ENCODE results near the gene RELA. TPM values are rescaled to one million over a fixed set of nuclear protein-coding genes. Genes with fewer than 3 reads are reported as not detected.
"Not testable (repeated sequence)": the region's sequence is repeated elsewhere in the genome, so short reads cannot be mapped to it uniquely, and the experiment has no call there.

RELA gene
- total and polyA plus RNA-seq, 10 of the 15 experiments (the other 5 are each of a cell fraction or from before 2014, with no cell fraction given) = 5.1 to 56.4 (median 34.2) TPM

- RAD21 ChIA-PET (ENCODE audit: unreplicated experiment) = interaction anchor here (0.7 kb wide), 1 partner anchor 137 kb away, joined by 3 read pairs; no protein-coding TSS in a partner anchor
- H2AFZ ChIP-seq (ENCODE audit: control insufficient read depth, low read depth, low read length); H3K27me3 ChIP-seq (replicated peaks in 1 of 2; ENCODE audit: control insufficient read depth in 2 of 2, insufficient read depth in 2 of 2, low read length in 1 of 2); DNase-seq (ENCODE audit: low read depth, low spot score); H3K4me1 ChIP-seq (ENCODE audit: control insufficient read depth, insufficient read depth, low read length); ATAC-seq; H3K4me2 ChIP-seq (ENCODE audit: control insufficient read depth, insufficient read depth); H3K4me3 ChIP-seq; H3K9ac ChIP-seq (ENCODE audit: control insufficient read depth, insufficient read depth, low read length); intact Hi-C loops (cut with micrococcal nuclease; ENCODE audit: unreplicated experiment); H3K27ac ChIP-seq (ENCODE audit: control insufficient read depth, insufficient read depth); H3K79me2 ChIP-seq (ENCODE audit: control insufficient read depth, insufficient read depth, low read length); H3K36me3 ChIP-seq (ENCODE audit: control insufficient read depth in 2 of 2, insufficient read depth in 2 of 2, low read length in 1 of 2); H4K20me1 ChIP-seq (ENCODE audit: control insufficient read depth, insufficient read depth); H3K9me3 ChIP-seq (replicated peaks; ENCODE audit: control insufficient read depth, insufficient read depth, low read length); in situ Hi-C loops (cut with MboI); BruUV-seq (replicated peaks); FAIRE-seq; POLR2A ChIA-PET: not testable (repeated sequence)
- CTCF ChIA-PET = interaction anchor here (1.4 kb wide), 1 partner anchor 20 kb away, joined by 3 read pairs; the partner anchor contains the start of gene KAT5
- SMC1A ChIA-PET (ENCODE audit: uncharacterized antibody, unreplicated experiment) = interaction anchor here (1.5 kb wide), 1 partner anchor 13 kb away, joined by 6 read pairs; no protein-coding TSS in a partner anchor
- 35% methylated on average over 8 of the region's 8 CpGs for WGBS (ENCODE audit: insufficient coverage, insufficient replicate concordance, low lambda C conversion rate, missing lambda C conversion rate)
Observed at GRCh38 chr11:65691847-65692246, 29.1 kb upstream of the RELA start.

GRCh38 chr11:65685981-65686380, 23.3 kb upstream of the RELA start:
- FAIRE-seq = no peak
- no peaks in the 10 kb centered on the region for H3K4me1 ChIP-seq (ENCODE audit: control insufficient read depth, insufficient read depth, low read length)
- intact Hi-C loops (cut with micrococcal nuclease; ENCODE audit: unreplicated experiment) (no loop called here), in situ Hi-C loops (cut with MboI) (no loop called here)
- H4K20me1 ChIP-seq (ENCODE audit: control insufficient read depth, insufficient read depth) = no peaks in the 10 kb centered on the region
- H3K4me2 ChIP-seq (ENCODE audit: control insufficient read depth, insufficient read depth) = no peak overlapping the region
- RAD21 ChIA-PET (ENCODE audit: unreplicated experiment) = no interaction called here
- POLR2A ChIA-PET = interaction anchor here (0.7 kb wide), 1 partner anchor 55 kb away, joined by 4 read pairs; no protein-coding TSS in a partner anchor
- no peak overlapping the region for H2AFZ ChIP-seq (ENCODE audit: control insufficient read depth, low read depth, low read length)
- H3K27me3 ChIP-seq (replicated peaks in 1 of 2; ENCODE audit: control insufficient read depth in 2 of 2, insufficient read depth in 2 of 2, low read length in 1 of 2) = no peaks in the 10 kb centered on the region
- no peak for ATAC-seq
- no peak for DNase-seq (ENCODE audit: low read depth, low spot score)
- SMC1A ChIA-PET (ENCODE audit: uncharacterized antibody, unreplicated experiment) = no interaction called here
- WGBS (ENCODE audit: insufficient coverage, insufficient replicate concordance, low lambda C conversion rate, missing lambda C conversion rate) = 57% methylated on average over 8 of the region's 8 CpGs
- CTCF ChIA-PET = no interaction called here
- no peak overlapping the region for H3K27ac ChIP-seq (ENCODE audit: control insufficient read depth, insufficient read depth)
- H3K9me3 ChIP-seq (replicated peaks; ENCODE audit: control insufficient read depth, insufficient read depth, low read length) = no peaks in the 10 kb centered on the region
- H3K4me3 ChIP-seq = no peak overlapping the region
- no peaks in the 10 kb centered on the region for H3K36me3 ChIP-seq (ENCODE audit: control insufficient read depth in 2 of 2, insufficient read depth in 2 of 2, low read length in 1 of 2)
- H3K9ac ChIP-seq (ENCODE audit: control insufficient read depth, insufficient read depth, low read length) = no peak overlapping the region
- no TSS peak for BruUV-seq (replicated peaks)
- H3K79me2 ChIP-seq (ENCODE audit: control insufficient read depth, insufficient read depth, low read length) = no peaks in the 10 kb centered on the region
- TF ChIP-seq HDGF (IDR thresholded peaks at IDR 0.05) = no peak
- TF ChIP-seq HSF1 (IDR thresholded peaks at IDR 0.05; ENCODE audit: low read depth, low read length) = no peak
- TF ChIP-seq WRNIP1 (IDR thresholded peaks at IDR 0.05; ENCODE audit: borderline replicate concordance, low read depth, low read length) = no peak
- TF ChIP-seq USF1 (IDR thresholded peaks at IDR 0.05; ENCODE audit: borderline replicate concordance, extremely low read length, insufficient read depth, low read depth, low read length) = no peak
- no peak for TF ChIP-seq CUX1 (IDR thresholded peaks at IDR 0.05; ENCODE audit: insufficient replicate concordance, low read depth, low read length)
- no peak for TF ChIP-seq RCOR1 (conservative IDR thresholded peaks at IDR 0.05; ENCODE audit: low read depth, low read length)
- TF ChIP-seq MXI1 (IDR thresholded peaks at IDR 0.05; ENCODE audit: low read depth, low read length) = no peak
- no peak for TF ChIP-seq CBFB (IDR thresholded peaks at IDR 0.05; ENCODE audit: low read depth)
- no peak for TF ChIP-seq YY1 (IDR thresholded peaks at IDR 0.05; ENCODE audit: low read depth, low read length)
